Activated CD8-positive, alpha-beta memory T cell treated with anti-CD3 and anti-CD28 coated beads, Interleukin-2, amount 50 U/mL, for 1 hour (primary cell): ENCODE measurements around the gene OPN1SW.

Experiments used
- DNase-seq: peaks from one replicate; pipeline ENCODE4 v3.0.0-alpha.2; 2020; ENCODE audit errors: extremely low read depth

OPN1SW gene

GRCh38 chr7:128793181-128793547 lies 17.6 kb upstream of the OPN1SW start:
- no peak for DNase-seq

GRCh38 chr7:128792471-128793180 lies 17.0 kb upstream of the OPN1SW start:
- DNase-seq: no peak

GRCh38 chr7:128791972-128792327 lies 16.4 kb upstream of the OPN1SW start:
- DNase-seq: no peak

- peak; percentile 36 for DNase-seq
Observed at GRCh38 chr7:128791121-128791971, 15.8 kb upstream of the OPN1SW start, which contains the start of gene CCDC136. TSS of gene CCDC136 (plus strand) at chr7:128791968. CDS start at chr7:128792412, 444 bp downstream.

GRCh38 chr7:128790315-128791041 lies 14.9 kb upstream of the OPN1SW start:
- DNase-seq: no peak

- no peak for DNase-seq
Observed at GRCh38 chr7:128788446-128789412, 13.1 kb upstream of the OPN1SW start.

GRCh38 chr7:128785738-128786137 lies 10.1 kb upstream of the OPN1SW start:
- no peak for DNase-seq

GRCh38 chr7:128783143-128783861 lies 7.7 kb upstream of the OPN1SW start:
- no peak for DNase-seq

- DNase-seq: no peak
Observed at GRCh38 chr7:128781851-128782250, 6.3 kb upstream of the OPN1SW start.

GRCh38 chr7:128781126-128781525 lies 5.5 kb upstream of the OPN1SW start:
- DNase-seq: no peak

- DNase-seq: no peak
Observed at GRCh38 chr7:128778946-128779345, 3.4 kb upstream of the OPN1SW start.

- no peak for DNase-seq
Observed at GRCh38 chr7:128777156-128778123, 1.8 kb upstream of the OPN1SW start.

- DNase-seq: no peak
Observed at GRCh38 chr7:128774921-128775320, 673 bp downstream of the OPN1SW start.

- no peak for DNase-seq
Observed at GRCh38 chr7:128774029-128774689, 1.4 kb downstream of the OPN1SW start.

GRCh38 chr7:128773604-128774003 lies 2.0 kb downstream of the OPN1SW start:
- DNase-seq: no peak

GRCh38 chr7:128770233-128770632 lies 5.4 kb downstream of the OPN1SW start:
- no peak for DNase-seq

GRCh38 chr7:128767475-128768110 lies 8.0 kb downstream of the OPN1SW start:
- DNase-seq: no peak

GRCh38 chr7:128763541-128763940 lies 12.1 kb downstream of the OPN1SW start:
- no peak for DNase-seq
